Measurements from ENCODE around the gene FSTL1. TPM values are rescaled to one million over a fixed set of nuclear protein-coding genes. Genes with fewer than 3 reads are reported as not detected.

FSTL1 gene
- total RNA-seq, 6 experiments from 2014 or later = 32.8 to 50.0 (median 45.5) TPM

- DNase-seq (no peak), ATAC-seq (no peak)
- intact Hi-C loops (cut with DNase I) = no loop called here
- WGBS (ENCODE audit: insufficient coverage, low coverage, low lambda C conversion rate, missing lambda C conversion rate) = 78% methylated on average over 3 of the region's 3 CpGs
- Histone ChIP-seq H3K4me3 (no peak overlapping the region), H3K36me3 (no peaks in the 10 kb centered on the region), H3K27ac (no peak overlapping the region), H3K27me3 (no peaks in the 10 kb centered on the region), H3K9me3 (no peaks in the 10 kb centered on the region), H3K4me1 (no peaks in the 10 kb centered on the region)
- no peak for TF ChIP-seq POLR2A (IDR thresholded peaks at IDR 0.05)
- no peak for TF ChIP-seq CTCF (IDR thresholded peaks at IDR 0.05)
Measured at GRCh38 chr3:120496278-120497002, 45.6 kb upstream of the FSTL1 start.

- H3K4me1 ChIP-seq = no peaks in the 10 kb centered on the region
- WGBS (ENCODE audit: insufficient coverage, low coverage, low lambda C conversion rate, missing lambda C conversion rate) = 75% methylated on average over 2 of the region's 2 CpGs
- ATAC-seq (no peak), DNase-seq (no peak)
- H3K9me3 ChIP-seq = no peaks in the 10 kb centered on the region
- no peak overlapping the region for H3K4me3 ChIP-seq
- no peaks in the 10 kb centered on the region for H3K36me3 ChIP-seq
- no peaks in the 10 kb centered on the region for H3K27me3 ChIP-seq
- no peak overlapping the region for H3K27ac ChIP-seq
- TF ChIP-seq CTCF (IDR thresholded peaks at IDR 0.05) = no peak
- no peak for TF ChIP-seq POLR2A (IDR thresholded peaks at IDR 0.05)
- intact Hi-C loops (cut with DNase I) = no loop called here
Measured at GRCh38 chr3:120495809-120496208, 45.0 kb upstream of the FSTL1 start.

DNA sequence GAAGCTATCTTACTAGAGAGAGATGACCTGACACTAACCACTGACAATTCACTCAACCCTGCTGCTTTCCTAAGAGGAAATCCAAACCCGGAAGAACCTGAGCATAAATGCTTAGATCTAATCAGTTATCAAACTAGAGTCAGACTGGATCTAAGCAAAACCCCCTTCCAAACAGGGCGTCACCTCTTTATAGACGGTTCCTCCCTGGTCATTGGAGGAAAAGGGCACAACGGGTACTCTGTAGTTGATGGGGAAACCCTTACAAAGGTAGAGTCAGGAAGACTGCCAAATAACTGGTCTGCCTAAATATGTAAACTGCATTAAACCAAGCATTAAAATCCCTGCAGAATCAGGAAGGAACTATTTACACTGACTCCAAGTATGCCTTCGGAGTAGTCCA lies 41.3 kb upstream of the FSTL1 start:
- Histone ChIP-seq H3K4me1 (no peaks in the 10 kb centered on the region), H3K4me3 (no peak overlapping the region), H3K9me3 (no peaks in the 10 kb centered on the region), H3K27ac (no peak overlapping the region), H3K36me3 (no peaks in the 10 kb centered on the region), H3K27me3 (no peaks in the 10 kb centered on the region)
- TF ChIP-seq CTCF (IDR thresholded peaks at IDR 0.05) (no peak), POLR2A (IDR thresholded peaks at IDR 0.05) (no peak)
- no peak for ATAC-seq
- intact Hi-C loops (cut with DNase I) = no loop called here
- WGBS (ENCODE audit: insufficient coverage, low coverage, low lambda C conversion rate, missing lambda C conversion rate) = 85% methylated on average over 5 of the region's 5 CpGs
- no peak for DNase-seq

DNA sequence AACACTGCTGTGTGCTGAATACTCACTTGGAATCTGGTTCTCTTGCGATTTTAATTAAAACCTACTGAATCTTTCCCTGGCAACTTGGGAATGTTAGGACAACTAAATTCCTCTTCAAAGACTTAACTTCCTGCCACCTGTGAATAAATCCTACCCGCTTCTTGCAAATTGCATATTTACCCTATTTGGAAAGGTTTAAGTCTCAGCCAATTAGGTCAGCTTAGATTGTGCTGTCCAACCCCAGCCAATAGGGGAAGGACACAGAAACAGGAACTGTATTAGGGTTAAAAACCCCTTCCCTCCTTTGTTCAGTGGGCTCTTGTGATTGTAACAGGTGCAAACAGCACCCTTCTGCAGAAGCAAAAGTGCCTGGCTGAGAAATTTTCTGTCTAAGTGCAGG lies 38.6 kb upstream of the FSTL1 start:
- no CpG with 5 or more reads among the region's 2 CpGs for WGBS (ENCODE audit: insufficient coverage, low coverage, low lambda C conversion rate, missing lambda C conversion rate)
- H3K36me3 ChIP-seq = no peaks in the 10 kb centered on the region
- intact Hi-C loops (cut with DNase I) = no loop called here
- no peaks in the 10 kb centered on the region for H3K27me3 ChIP-seq
- TF ChIP-seq CTCF (IDR thresholded peaks at IDR 0.05) (no peak), POLR2A (IDR thresholded peaks at IDR 0.05) (no peak)
- H3K27ac ChIP-seq = no peak overlapping the region
- DNase-seq (no peak), ATAC-seq (no peak)
- no peak overlapping the region for H3K4me3 ChIP-seq
- no peaks in the 10 kb centered on the region for H3K9me3 ChIP-seq
- H3K4me1 ChIP-seq = no peaks in the 10 kb centered on the region

Data from right lobe of liver (tissue), 6 donors.